IMR-90 (cell line): Measurements from ENCODE around the gene DOHH. TPM values are rescaled to one million over a fixed set of nuclear protein-coding genes. Genes with fewer than 3 reads are reported as not detected.

Experiments
- ATAC-seq: fragments of 200-7000 bp; cut with Tn5 transposase; 2 replicates; pipeline ENCODE4 v1.9.1; 2020; ENCODE audit warnings: low read depth, mild to moderate bottlenecking, moderate library complexity
- BruUV-seq: library from RNA; stranded (reverse); fragments of 400-500 nt; replicated peaks from 2 replicates; lab custom pipeline; 2021; lab: Mats Ljungman, UMichigan
- CTCF ChIA-PET: fragments of 300-600 bp; formaldehyde crosslinking; extraction: SDS; loops from one replicate; lab custom pipeline; 2021; ENCODE audit warnings: antibody characterized with exemption; lab: Yijun Ruan, JAX
- POLR2A ChIA-PET: fragments of 300-600 bp; sonication (Branson Sonifier 250); formaldehyde crosslinking; loops from one replicate; lab custom pipeline; 2022; ENCODE audit warnings: antibody characterized with exemption; ENCODE audit not compliant: unreplicated experiment; lab: Charles Lee
- DNase-seq: peaks from one replicate; pipeline ENCODE4 v3.0.0; 2013
- H2AFZ ChIP-seq: replicated peaks from 2 replicates; pipeline ENCODE3; 2013; ENCODE audit warnings: low read length, mild to moderate bottlenecking; ENCODE audit not compliant: poor library complexity
- H2AK5ac ChIP-seq: 2 replicates; pipeline ENCODE4 v1.6.1; 2013; ENCODE audit warnings: low read depth, low read length, inconsistent platforms
- H2AK9ac ChIP-seq: replicated peaks from 2 replicates; pipeline ENCODE3; 2013; ENCODE audit warnings: mild to moderate bottlenecking, low read depth, low read length, moderate library complexity; ENCODE audit not compliant: poor library complexity
- H2BK120ac ChIP-seq: 2 replicates; pipeline ENCODE4 v1.6.1; 2013; ENCODE audit warnings: low read depth, low read length, inconsistent platforms
- H2BK15ac ChIP-seq: 3 replicates; pipeline ENCODE4 v1.6.1; 2013; ENCODE audit warnings: low read depth, low read length, inconsistent platforms
- H2BK20ac ChIP-seq: 2 replicates; pipeline ENCODE4 v1.6.1; 2013; ENCODE audit warnings: low read depth, mild to moderate bottlenecking, inconsistent platforms, low read length, moderate library complexity
- H2BK5ac ChIP-seq: 2 replicates; pipeline ENCODE4 v1.6.1; 2013; ENCODE audit warnings: mild to moderate bottlenecking, low read depth, low read length, inconsistent platforms; ENCODE audit not compliant: poor library complexity, severe bottlenecking
- H3K14ac ChIP-seq: replicated peaks from 2 replicates; pipeline ENCODE4 v1.6.1; 2013; ENCODE audit warnings: low read depth, low read length, inconsistent platforms
- H3K18ac ChIP-seq: 2 replicates; pipeline ENCODE4 v1.6.1; 2013; ENCODE audit warnings: low read depth, low read length, control low read depth
- H3K23ac ChIP-seq: 2 replicates; pipeline ENCODE4 v1.6.1; 2013; ENCODE audit warnings: low read depth, low read length, inconsistent platforms
- H3K27ac ChIP-seq: 2 replicates; pipeline ENCODE4 v1.5.1; 2013; ENCODE audit warnings: mild to moderate bottlenecking, control low read depth, low read length; ENCODE audit not compliant: insufficient read depth
- H3K27me3 ChIP-seq: 2 replicates; pipeline ENCODE4 v1.6.1; 2013; ENCODE audit warnings: low read length; ENCODE audit not compliant: control insufficient read depth, insufficient read depth
- H3K36me3 ChIP-seq: 2 replicates; pipeline ENCODE4 v1.6.1; 2013; ENCODE audit warnings: low read length, mixed read lengths; ENCODE audit not compliant: control insufficient read depth, insufficient read depth
- H3K4ac ChIP-seq: 2 replicates; pipeline ENCODE4 v1.6.1; 2013; ENCODE audit warnings: low read depth, low read length, inconsistent platforms
- H3K4me1 ChIP-seq: 2 replicates; pipeline ENCODE4 v1.6.1; 2013; ENCODE audit warnings: low read length, mixed read lengths; ENCODE audit not compliant: control insufficient read depth, insufficient read depth
- H3K4me2 ChIP-seq: 2 replicates; pipeline ENCODE4 v1.6.1; 2013; ENCODE audit warnings: low read depth, mild to moderate bottlenecking, control low read depth, low read length, moderate library complexity
- H3K4me3 ChIP-seq: 2 replicates; pipeline ENCODE4 v1.5.1; 2013; ENCODE audit warnings: low read depth, mild to moderate bottlenecking, control low read depth, low read length, moderate library complexity; ENCODE audit not compliant: insufficient read depth
- H3K56ac ChIP-seq: 2 replicates; pipeline ENCODE4 v1.6.1; 2013; ENCODE audit warnings: low read length, inconsistent platforms; ENCODE audit not compliant: insufficient read depth; ENCODE audit errors: extremely low read depth
- H3K79me1 ChIP-seq, 2 experiments: 2 replicates each; pipeline ENCODE4 v1.6.1; 2013; ENCODE audit warnings: low read length in 2 of 2, inconsistent platforms in 1 of 2, low read depth in 1 of 2
- H3K9ac ChIP-seq: 2 replicates; pipeline ENCODE4 v1.6.1; 2013; ENCODE audit warnings: low read depth, low read length, control low read depth
- H3K9me1 ChIP-seq: 2 replicates; pipeline ENCODE4 v1.6.1; 2013; ENCODE audit warnings: low read length, inconsistent platforms; ENCODE audit not compliant: insufficient read depth
- H3K9me3 ChIP-seq: 2 replicates; pipeline ENCODE4 v1.6.1; 2013; ENCODE audit warnings: low read length; ENCODE audit not compliant: control insufficient read depth, insufficient read depth
- H4K20me1 ChIP-seq: 2 replicates; pipeline ENCODE4 v1.6.1; 2013; ENCODE audit warnings: low read length, inconsistent platforms; ENCODE audit not compliant: insufficient read depth
- H4K5ac ChIP-seq: 2 replicates; pipeline ENCODE4 v1.6.1; 2013; ENCODE audit warnings: mild to moderate bottlenecking, low read depth, low read length, control low read depth
- H4K8ac ChIP-seq, 2 experiments: 2 replicates each; pipeline ENCODE4 v1.6.1; 2013; ENCODE audit warnings: low read depth in 2 of 2, low read length in 2 of 2, control low read depth in 1 of 2, inconsistent platforms in 1 of 2
- H4K91ac ChIP-seq: 2 replicates; pipeline ENCODE4 v1.6.1; 2013; ENCODE audit warnings: low read depth, low read length, inconsistent platforms; ENCODE audit not compliant: insufficient read depth
- BHLHE40 ChIP-seq: fragments of 150-350 bp; IDR thresholded peaks from 2 replicates; pipeline ENCODE4 v1.6.1; 2016; ENCODE audit warnings: mild to moderate bottlenecking, low read depth, low read length
- CTCF ChIP-seq: conservative IDR thresholded peaks from 2 replicates; pipeline ENCODE4 v1.5.1; 2012; ENCODE audit warnings: mild to moderate bottlenecking, low read depth, low read length, improper control_type of control experiment
- FOS ChIP-seq: fragments of 150-350 bp; IDR thresholded peaks from 2 replicates; pipeline ENCODE4 v1.6.1; 2016; ENCODE audit warnings: low read depth, low read length
- MAFK ChIP-seq: IDR thresholded peaks from 2 replicates; pipeline ENCODE4 v1.6.1; 2012; ENCODE audit warnings: low read depth, low read length, improper control_type of control experiment
- RAD21 ChIP-seq: IDR thresholded peaks from 2 replicates; pipeline ENCODE4 v1.6.1; 2012; ENCODE audit warnings: low read length, improper control_type of control experiment
- RCOR1 ChIP-seq: IDR thresholded peaks from 2 replicates; pipeline ENCODE4 v1.6.1; 2012; ENCODE audit warnings: mild to moderate bottlenecking, low read length, improper control_type of control experiment; ENCODE audit not compliant: insufficient replicate concordance
- RFX5 ChIP-seq: IDR thresholded peaks from 2 replicates; pipeline ENCODE4 v1.8.0; 2012; ENCODE audit warnings: low read depth, mild to moderate bottlenecking, low read length, moderate library complexity
- WGBS, 2 experiments: methylation state at CpG; one replicate each; pipeline versions ENCODE4 v1.1.5 to v1.1.7; 2013; ENCODE audit warnings: missing lambda C conversion rate in 2 of 2; ENCODE audit not compliant: insufficient read length in 1 of 2; ENCODE audit errors: extremely low coverage in 2 of 2; 5-methylcytosine and 5-hydroxymethylcytosine counted together
- dilution Hi-C: fragments of 300-500 bp; cut with HindIII; formaldehyde crosslinking; loops from one replicate; pipeline ENCODE4 v1.14.3; 2018; ENCODE audit warnings: low sequenced_read_pairs; ENCODE audit not compliant: unreplicated experiment
- in situ Hi-C: fragments of 300-500 bp; cut with MboI; formaldehyde crosslinking; loops from 3 replicates; pipeline ENCODE4 v1.14.3; 2019; ENCODE audit warnings: low sequenced_read_pairs, inconsistent platforms, mixed read lengths
- intact Hi-C: fragments of 100-400 bp; cut with micrococcal nuclease; formaldehyde crosslinking; loops from 2 replicates; pipeline ENCODE4 v1.10.0; 2022
- polyA plus RNA-seq, 3 experiments: library from polyadenylated mRNA; depleted of rRNA; stranded (reverse); fragments of >200 nt; gene quantifications; 2 replicates each; pipeline ENCODE4 v1.2.3, GENCODE V29; 2012; ENCODE audit warnings: low replicate concordance in 1 of 3
- total RNA-seq: library from RNA; depleted of rRNA; stranded (reverse); fragments of >200 nt; gene quantifications from 2 replicates; pipeline ENCODE4 v1.2.3, GENCODE V29; 2012
- TF ChIP-seq, protein P1 (sequence below): fragments of 150-350 bp; IDR thresholded peaks from 2 replicates; pipeline ENCODE4 v1.6.1; 2016; ENCODE audit warnings: low read depth, mild to moderate bottlenecking, low read length, moderate library complexity, borderline replicate concordance

Gene DOHH
- total and polyA plus RNA-seq, 2 of the 4 experiments (the other 2 are of a cell fraction): 3.2 to 9.2 TPM

DNA sequence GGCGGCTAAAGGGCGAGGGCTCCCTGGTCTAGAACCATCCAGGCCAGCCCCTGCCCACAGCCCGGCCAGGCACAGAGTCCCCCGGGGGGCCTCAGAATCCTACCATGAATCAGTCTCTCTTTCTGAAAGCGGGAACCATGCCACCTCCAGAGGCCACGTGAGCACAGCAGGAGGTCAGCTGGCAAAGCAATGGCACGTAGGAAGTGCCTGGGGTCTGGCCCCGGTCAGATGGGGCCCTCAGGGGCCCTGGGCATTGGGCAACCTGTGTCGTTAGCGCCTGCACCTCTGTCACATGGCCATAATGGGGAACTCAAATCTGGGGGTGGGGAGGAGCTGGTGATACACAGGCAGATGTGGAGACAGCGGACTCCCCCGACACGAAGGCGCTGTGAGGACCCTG lies 48.1 kb upstream of the DOHH start:
- H3K23ac ChIP-seq: no peak overlapping the region
- no peak overlapping the region for H2AFZ ChIP-seq
- TF ChIP-seq MAFK (no peak), FOS (no peak), CTCF (no peak), BHLHE40 (no peak), RCOR1 (no peak), RAD21 (no peak), RFX5 (no peak)
- TF ChIP-seq, protein P1, sequence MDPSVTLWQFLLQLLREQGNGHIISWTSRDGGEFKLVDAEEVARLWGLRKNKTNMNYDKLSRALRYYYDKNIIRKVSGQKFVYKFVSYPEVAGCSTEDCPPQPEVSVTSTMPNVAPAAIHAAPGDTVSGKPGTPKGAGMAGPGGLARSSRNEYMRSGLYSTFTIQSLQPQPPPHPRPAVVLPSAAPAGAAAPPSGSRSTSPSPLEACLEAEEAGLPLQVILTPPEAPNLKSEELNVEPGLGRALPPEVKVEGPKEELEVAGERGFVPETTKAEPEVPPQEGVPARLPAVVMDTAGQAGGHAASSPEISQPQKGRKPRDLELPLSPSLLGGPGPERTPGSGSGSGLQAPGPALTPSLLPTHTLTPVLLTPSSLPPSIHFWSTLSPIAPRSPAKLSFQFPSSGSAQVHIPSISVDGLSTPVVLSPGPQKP: no peak
- H3K79me1 ChIP-seq: peaks cover 8 to 34% of the 10 kb centered on the region in 2 experiments
- intact Hi-C loops (no loop called here), dilution Hi-C loops (no loop called here), in situ Hi-C loops (no loop called here)
- H3K27ac ChIP-seq: no peak overlapping the region
- no peak overlapping the region for H2BK120ac ChIP-seq
- no peak overlapping the region for H3K18ac ChIP-seq
- no peak overlapping the region for H3K4ac ChIP-seq
- no peak overlapping the region for H2BK20ac ChIP-seq
- no peak overlapping the region for H2BK5ac ChIP-seq
- H2BK15ac ChIP-seq: no peak overlapping the region
- ChIA-PET CTCF (no interaction called here), POLR2A (no interaction called here)
- H4K91ac ChIP-seq: no peak overlapping the region
- peaks cover 29% of the 10 kb centered on the region for H3K36me3 ChIP-seq
- H4K5ac ChIP-seq: no peak overlapping the region
- no peak overlapping the region for H4K8ac ChIP-seq
- H3K27me3 ChIP-seq: no peaks in the 10 kb centered on the region
- ATAC-seq: no peak
- peaks cover 5% of the 10 kb centered on the region for H3K4me1 ChIP-seq
- no peak overlapping the region for H3K4me2 ChIP-seq
- H2AK9ac ChIP-seq: no peak overlapping the region
- 88% methylated on average over 5 of the region's 14 CpGs; no CpG with 5 or more reads in 1 of the 2 experiments for WGBS, 2 experiments
- BruUV-seq: no TSS peak
- peaks cover 36% of the 10 kb centered on the region for H4K20me1 ChIP-seq
- H3K9me1 ChIP-seq: no peaks in the 10 kb centered on the region
- H3K9me3 ChIP-seq: no peaks in the 10 kb centered on the region
- no peak overlapping the region for H3K56ac ChIP-seq
- DNase-seq: no peak
- no peak overlapping the region for H2AK5ac ChIP-seq
- H3K4me3 ChIP-seq: no peak overlapping the region
- H3K9ac ChIP-seq: no peak overlapping the region
- no peak overlapping the region for H3K14ac ChIP-seq
